Fibroblast of the aortic adventitia (primary cell): ENCODE measurements around the gene PIANP. TPM values are rescaled to one million over a fixed set of nuclear protein-coding genes. Genes with fewer than 3 reads are reported as not detected.
"Not testable (repeated sequence)": the region's sequence is repeated elsewhere in the genome, so short reads cannot be mapped to it uniquely, and the experiment has no call there.

Source experiments
- DNase-seq: peaks from one replicate; pipeline ENCODE4 v3.0.0-alpha.2; 2010; ENCODE audit warnings: low read depth
- H3K4me3 ChIP-seq: 2 replicates; pipeline ENCODE4 v1.5.1; 2011; ENCODE audit warnings: low read depth, mild to moderate bottlenecking, control low read depth, low read length, moderate library complexity
- CTCF ChIP-seq: IDR thresholded peaks from 2 replicates; pipeline ENCODE4 v1.5.1; 2011; ENCODE audit warnings: mild to moderate bottlenecking, low read length, control low read depth, inconsistent platforms; ENCODE audit not compliant: insufficient read depth
- total RNA-seq: library from RNA; depleted of rRNA; stranded (reverse); fragments of >200 nt; gene quantifications from 2 replicates; pipeline ENCODE4 v1.2.3, GENCODE V29; 2012; ENCODE audit warnings: low replicate concordance

PIANP gene
- total RNA-seq, 1 donor: 0.45 TPM

GRCh38 chr12:6724409-6724797 is 23.8 kb upstream of the PIANP start:
- TF ChIP-seq CTCF: no peak
- no peak for DNase-seq
- peak overlapping the region; percentile 73 for H3K4me3 ChIP-seq

- TF ChIP-seq CTCF: no peak
- DNase-seq: peak; percentile 98
Observed at GRCh38 chr12:6723607-6724408, 23.2 kb upstream of the PIANP start, which contains the start of gene COPS7A. Gene COPS7A (plus strand): TSS chr12:6724046. CDS start chr12:6724657, 611 bp downstream.

GRCh38 chr12:6722863-6723262 is 22.2 kb upstream of the PIANP start:
- no peak for DNase-seq
- H3K4me3 ChIP-seq: no peak overlapping the region
- no peak for TF ChIP-seq CTCF

More at GRCh38 chr12:6723607-6724408, 23.2 kb upstream of the PIANP start, which contains the start of gene COPS7A:
- peak within 1 kb of the TSS; percentile 73 for H3K4me3 ChIP-seq

GRCh38 chr12:6716874-6717437 is 16.3 kb upstream of the PIANP start:
- TF ChIP-seq CTCF: no peak
- no peak for DNase-seq
- no peak overlapping the region for H3K4me3 ChIP-seq

- not testable (repeated sequence) for H3K4me3 ChIP-seq, DNase-seq
Observed at GRCh38 chr12:6716031-6716873, 15.6 kb upstream of the PIANP start.

GRCh38 chr12:6708960-6709394 is 8.4 kb upstream of the PIANP start:
- H3K4me3 ChIP-seq: no peak overlapping the region
- TF ChIP-seq CTCF: no peak
- DNase-seq: no peak

- not testable (repeated sequence) for DNase-seq, H3K4me3 ChIP-seq
Observed at GRCh38 chr12:6708351-6708750, 7.7 kb upstream of the PIANP start.
